Tibial nerve (tissue), 4 donors: Measurements from ENCODE around the gene TNS2.

Source experiments
- CTCF ChIP-seq, 5 experiments: fragments of 200-600 bp in 3 of 5; fragments of 450-650 bp in 2 of 5; sonication (generic) in 3 of 5; IDR thresholded peaks; one replicate each; pipeline ENCODE4 v1.5.1; 2016 to 2019; ENCODE audit warnings: antibody characterized with exemption in 5 of 5, mild to moderate bottlenecking in 3 of 5, moderate library complexity in 2 of 5
- EP300 ChIP-seq, 2 donors: sonication (generic); formaldehyde crosslinking; IDR thresholded peaks; one replicate each; pipeline ENCODE4 v1.6.1; 2017; ENCODE audit warnings: antibody characterized with exemption in 2 of 2, mild to moderate bottlenecking in 1 of 2
- POLR2A ChIP-seq, 2 donors: fragments of 450-650 bp; IDR thresholded peaks; one replicate each; pipeline ENCODE4 v1.6.1; 2017; ENCODE audit warnings: antibody characterized with exemption in 2 of 2, mild to moderate bottlenecking in 2 of 2, moderate library complexity in 2 of 2

GRCh38 chr12:53052419-53053217 lies 2.8 kb downstream of the TNS2 start:
- no peak for TF ChIP-seq CTCF (IDR thresholded peaks at IDR 0.05)
- peak in 1 of 2 donors; percentile 93 for TF ChIP-seq EP300 (IDR thresholded peaks at IDR 0.05)
- TF ChIP-seq POLR2A (IDR thresholded peaks at IDR 0.05), result peak; percentile 24 to 54
